ENCODE measurements around the gene THAP4. TPM values are rescaled to one million over a fixed set of nuclear protein-coding genes. Genes with fewer than 3 reads are reported as not detected.

THAP4 gene
- total RNA-seq, 4 donors from 2014 or later: 27.3 to 61.2 (median 42.0) TPM

GRCh38 chr2:241673797-241674725 lies 37.1 kb upstream of the THAP4 start:
- no peak overlapping the region for H3K27ac ChIP-seq
- no peaks in the 10 kb centered on the region for H3K27me3 ChIP-seq
- no peak for TF ChIP-seq POLR2A (IDR thresholded peaks at IDR 0.05)
- TF ChIP-seq, protein P1, sequence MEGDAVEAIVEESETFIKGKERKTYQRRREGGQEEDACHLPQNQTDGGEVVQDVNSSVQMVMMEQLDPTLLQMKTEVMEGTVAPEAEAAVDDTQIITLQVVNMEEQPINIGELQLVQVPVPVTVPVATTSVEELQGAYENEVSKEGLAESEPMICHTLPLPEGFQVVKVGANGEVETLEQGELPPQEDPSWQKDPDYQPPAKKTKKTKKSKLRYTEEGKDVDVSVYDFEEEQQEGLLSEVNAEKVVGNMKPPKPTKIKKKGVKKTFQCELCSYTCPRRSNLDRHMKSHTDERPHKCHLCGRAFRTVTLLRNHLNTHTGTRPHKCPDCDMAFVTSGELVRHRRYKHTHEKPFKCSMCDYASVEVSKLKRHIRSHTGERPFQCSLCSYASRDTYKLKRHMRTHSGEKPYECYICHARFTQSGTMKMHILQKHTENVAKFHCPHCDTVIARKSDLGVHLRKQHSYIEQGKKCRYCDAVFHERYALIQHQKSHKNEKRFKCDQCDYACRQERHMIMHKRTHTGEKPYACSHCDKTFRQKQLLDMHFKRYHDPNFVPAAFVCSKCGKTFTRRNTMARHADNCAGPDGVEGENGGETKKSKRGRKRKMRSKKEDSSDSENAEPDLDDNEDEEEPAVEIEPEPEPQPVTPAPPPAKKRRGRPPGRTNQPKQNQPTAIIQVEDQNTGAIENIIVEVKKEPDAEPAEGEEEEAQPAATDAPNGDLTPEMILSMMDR (IDR thresholded peaks at IDR 0.05): no peak
- TF ChIP-seq EP300 (IDR thresholded peaks at IDR 0.05): no peak
- H3K4me3 ChIP-seq: no peak overlapping the region
- no peaks in the 10 kb centered on the region for H3K9me3 ChIP-seq
- no peak for DNase-seq (ENCODE audit: low spot score in 2 of 2)
- H3K36me3 ChIP-seq: peaks cover 0 to 100% (median 0%) of the 10 kb centered on the region in 3 donors
- H3K4me1 ChIP-seq: no peaks in the 10 kb centered on the region
- WGBS, 2 donors: 80 to 81% methylated on average over 20 of the region's 21 CpGs

DNA sequence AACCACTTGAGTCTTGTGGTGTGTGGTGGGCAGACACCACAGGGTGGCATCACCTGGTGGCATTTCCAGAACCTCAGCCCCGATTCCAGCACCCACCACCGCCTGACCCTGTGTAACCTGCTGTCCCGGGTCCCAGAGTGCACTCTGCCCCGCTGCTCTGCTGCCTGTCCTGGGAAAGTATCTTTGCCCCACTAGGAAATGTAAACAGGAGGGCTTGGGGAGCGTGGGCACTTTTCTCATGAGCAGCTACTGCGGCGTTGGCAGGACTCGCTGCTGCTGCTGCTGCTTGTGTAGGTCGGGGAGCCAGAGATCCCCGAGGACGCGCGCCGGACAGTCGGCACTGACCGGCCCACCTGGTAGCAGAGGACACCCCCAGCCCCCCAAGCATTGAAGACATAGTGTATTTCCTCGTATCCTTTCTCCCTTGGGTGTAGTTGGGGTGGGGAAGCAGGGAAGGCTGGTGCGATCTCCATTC lies 36.3 kb upstream of the THAP4 start:
- no peaks in the 10 kb centered on the region for H3K9me3 ChIP-seq
- H3K27ac ChIP-seq: no peak overlapping the region
- 84 to 88% methylated on average over 17 to 18 of the region's 18 CpGs for WGBS, 2 donors
- H3K4me3 ChIP-seq: no peak overlapping the region
- H3K4me1 ChIP-seq: no peaks in the 10 kb centered on the region
- no peaks in the 10 kb centered on the region for H3K27me3 ChIP-seq
- no peak for TF ChIP-seq POLR2A (IDR thresholded peaks at IDR 0.05)
- TF ChIP-seq, protein P1 (IDR thresholded peaks at IDR 0.05): no peak
- peaks cover 0 to 100% (median 6%) of the 10 kb centered on the region in 3 donors for H3K36me3 ChIP-seq
- DNase-seq (ENCODE audit: low spot score in 2 of 2): no peak

GRCh38 chr2:241672243-241673188 lies 35.6 kb upstream of the THAP4 start:
- H3K4me3 ChIP-seq: no peak overlapping the region
- no peaks in the 10 kb centered on the region for H3K4me1 ChIP-seq
- DNase-seq (ENCODE audit: low spot score in 2 of 2): no peak
- TF ChIP-seq EP300 (IDR thresholded peaks at IDR 0.05): no peak
- TF ChIP-seq, protein P1 (IDR thresholded peaks at IDR 0.05): no peak
- no peak for TF ChIP-seq POLR2A (IDR thresholded peaks at IDR 0.05)
- no peaks in the 10 kb centered on the region for H3K9me3 ChIP-seq
- peaks cover 0 to 100% (median 13%) of the 10 kb centered on the region in 3 donors for H3K36me3 ChIP-seq
- WGBS, 2 donors: 91 to 94% methylated on average over 34 to 42 of the region's 42 CpGs
- no peaks in the 10 kb centered on the region for H3K27me3 ChIP-seq
- H3K27ac ChIP-seq: no peak overlapping the region

DNA sequence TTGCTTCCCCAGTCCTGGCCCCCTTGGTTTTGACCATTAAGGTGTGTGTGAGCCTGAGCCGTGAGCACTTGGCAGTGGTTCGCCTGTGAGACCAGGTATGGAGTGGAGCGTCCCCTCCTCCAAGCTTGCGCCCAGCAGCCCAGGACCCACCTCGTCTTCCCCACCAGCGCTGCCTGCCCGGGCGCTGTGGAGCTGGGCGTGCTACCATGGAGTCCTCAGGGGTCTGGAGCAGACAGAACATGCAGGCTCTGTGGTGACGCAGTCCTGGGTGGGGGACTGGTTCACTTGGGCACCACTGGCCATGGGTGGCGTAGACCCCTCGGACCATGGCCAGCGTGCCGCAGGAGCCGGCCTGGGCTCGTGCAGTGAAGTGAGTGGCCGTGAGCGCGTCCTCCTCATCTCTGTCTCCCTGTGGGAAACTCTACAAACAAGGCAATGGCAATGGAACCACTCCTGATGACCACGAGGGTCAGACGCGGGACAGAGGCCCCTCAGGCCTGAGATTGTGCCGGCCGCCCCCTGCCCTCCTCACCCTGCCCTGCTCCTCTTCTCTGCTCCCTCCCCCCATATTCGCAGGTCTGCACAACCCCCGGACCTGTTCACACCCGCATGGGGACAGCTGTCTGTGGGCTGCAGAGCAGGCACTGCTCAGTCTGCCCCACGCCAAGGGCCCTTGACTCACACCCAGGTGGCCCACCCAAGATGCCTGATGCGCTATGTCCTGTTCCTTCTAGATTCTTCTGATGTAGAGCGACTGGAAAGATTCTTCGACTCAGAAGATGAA lies 34.7 kb upstream of the THAP4 start:
- H3K4me1 ChIP-seq: no peaks in the 10 kb centered on the region
- H3K36me3 ChIP-seq: peaks cover 0 to 100% (median 20%) of the 10 kb centered on the region in 3 donors
- H3K27me3 ChIP-seq: no peaks in the 10 kb centered on the region
- TF ChIP-seq POLR2A (IDR thresholded peaks at IDR 0.05): no peak
- TF ChIP-seq EP300 (IDR thresholded peaks at IDR 0.05): no peak
- TF ChIP-seq, protein P1 (IDR thresholded peaks at IDR 0.05): no peak
- H3K4me3 ChIP-seq: no peak overlapping the region
- H3K9me3 ChIP-seq: no peaks in the 10 kb centered on the region
- WGBS, 2 donors: 88 to 92% methylated on average over 28 to 31 of the region's 31 CpGs
- DNase-seq (ENCODE audit: low spot score in 2 of 2): no peak
- no peak overlapping the region for H3K27ac ChIP-seq

All from tibial nerve (tissue), 4 donors.